GM10266 (cell line): ENCODE results near the gene GIT2.

Experiments
- DNase-seq: peaks from one replicate; pipeline ENCODE4 v3.0.0; 2012; ENCODE audit errors: extremely low spot score
- TF ChIP-seq, protein P1 (sequence below): IDR thresholded peaks from 2 replicates; pipeline ENCODE4 v1.5.1; 2012; ENCODE audit warnings: mild to moderate bottlenecking, low read depth; ENCODE audit not compliant: control insufficient read depth, insufficient read depth; ENCODE audit errors: missing control alignments

The GIT2 gene

GRCh38 chr12:110002676-110003515, 6.7 kb upstream of the GIT2 start:
- no peak for DNase-seq
- TF ChIP-seq, protein P1, sequence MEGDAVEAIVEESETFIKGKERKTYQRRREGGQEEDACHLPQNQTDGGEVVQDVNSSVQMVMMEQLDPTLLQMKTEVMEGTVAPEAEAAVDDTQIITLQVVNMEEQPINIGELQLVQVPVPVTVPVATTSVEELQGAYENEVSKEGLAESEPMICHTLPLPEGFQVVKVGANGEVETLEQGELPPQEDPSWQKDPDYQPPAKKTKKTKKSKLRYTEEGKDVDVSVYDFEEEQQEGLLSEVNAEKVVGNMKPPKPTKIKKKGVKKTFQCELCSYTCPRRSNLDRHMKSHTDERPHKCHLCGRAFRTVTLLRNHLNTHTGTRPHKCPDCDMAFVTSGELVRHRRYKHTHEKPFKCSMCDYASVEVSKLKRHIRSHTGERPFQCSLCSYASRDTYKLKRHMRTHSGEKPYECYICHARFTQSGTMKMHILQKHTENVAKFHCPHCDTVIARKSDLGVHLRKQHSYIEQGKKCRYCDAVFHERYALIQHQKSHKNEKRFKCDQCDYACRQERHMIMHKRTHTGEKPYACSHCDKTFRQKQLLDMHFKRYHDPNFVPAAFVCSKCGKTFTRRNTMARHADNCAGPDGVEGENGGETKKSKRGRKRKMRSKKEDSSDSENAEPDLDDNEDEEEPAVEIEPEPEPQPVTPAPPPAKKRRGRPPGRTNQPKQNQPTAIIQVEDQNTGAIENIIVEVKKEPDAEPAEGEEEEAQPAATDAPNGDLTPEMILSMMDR: no peak

GRCh38 chr12:110001596-110001995, 5.4 kb upstream of the GIT2 start:
- TF ChIP-seq, protein P1: no peak
- DNase-seq: no peak

DNA sequence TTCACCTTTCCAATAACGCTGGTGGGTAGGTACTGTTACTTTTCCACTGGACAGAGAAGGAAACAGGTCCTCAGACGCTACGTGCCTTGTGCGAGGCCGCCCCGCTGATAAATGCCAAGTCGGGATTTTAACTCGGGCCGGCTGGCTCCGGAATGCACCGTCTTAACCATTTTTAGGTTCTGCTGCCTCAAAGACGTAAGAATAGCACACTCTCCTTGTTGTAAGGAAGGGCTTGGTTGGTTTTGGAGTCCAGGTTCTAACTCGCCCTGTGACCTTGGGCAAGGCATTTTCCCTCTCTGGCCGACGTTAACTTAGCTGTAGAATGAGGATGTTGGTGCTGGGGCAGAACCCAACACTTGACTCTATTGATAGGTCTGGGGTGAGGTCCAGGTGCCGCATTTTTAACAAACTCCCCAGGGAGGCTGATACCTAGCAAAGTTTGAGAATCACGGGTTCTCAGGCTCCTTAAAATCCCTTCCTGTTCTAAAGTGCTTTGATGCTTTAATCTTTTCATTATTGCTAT, 3.9 kb upstream of the GIT2 start:
- no peak for DNase-seq

GRCh38 chr12:109999649-109999971, 3.4 kb upstream of the GIT2 start:
- DNase-seq: no peak
- TF ChIP-seq, protein P1: no peak

More for the DNA sequence above, 3.9 kb upstream of the GIT2 start:
- TF ChIP-seq, protein P1: no peak

DNA sequence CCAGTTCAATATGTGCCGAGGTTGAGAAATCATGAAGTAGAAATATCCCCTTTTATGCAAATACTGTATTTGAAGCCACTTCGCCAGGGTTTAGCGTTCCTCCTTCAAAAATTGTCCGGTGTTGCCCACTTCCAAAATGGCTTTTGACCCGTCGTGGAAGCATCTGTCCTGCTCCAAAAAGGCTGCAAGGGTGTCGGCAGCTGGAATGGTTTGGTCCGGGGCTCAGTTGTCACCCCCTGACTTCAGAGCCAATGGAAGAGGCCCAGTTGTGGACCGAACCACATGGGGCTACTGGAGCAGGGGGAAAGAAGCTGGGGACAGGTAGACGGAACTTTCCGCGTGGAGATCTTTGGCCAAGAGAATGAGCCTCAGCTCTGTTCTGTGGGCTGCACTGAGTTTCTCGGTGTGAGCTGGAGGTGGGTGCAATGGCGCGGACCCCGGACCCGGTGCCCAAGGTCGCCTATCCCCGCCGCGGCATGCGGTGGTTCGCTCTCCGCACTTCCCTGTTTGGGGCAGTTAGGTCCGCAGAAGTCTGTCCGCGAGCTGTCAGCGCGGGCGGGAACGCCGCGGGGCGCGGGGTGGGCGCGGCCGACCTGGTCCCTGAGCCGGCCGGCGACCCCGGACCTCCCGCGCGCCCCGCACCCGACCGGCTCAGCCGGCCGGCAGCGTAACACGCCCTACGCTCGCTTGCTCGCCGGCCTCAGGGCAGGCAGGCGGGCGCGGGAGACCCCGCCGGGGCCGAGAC, 2.9 kb upstream of the GIT2 start, which contains the start of gene ANKRD13A:
ANKRD13A (plus strand) TSS at position 527 of the 745 bp plus-strand sequence. CDS start 259 bp downstream, outside the sequence.
- TF ChIP-seq, protein P1: no peak
- peak; percentile 92 for DNase-seq

DNA sequence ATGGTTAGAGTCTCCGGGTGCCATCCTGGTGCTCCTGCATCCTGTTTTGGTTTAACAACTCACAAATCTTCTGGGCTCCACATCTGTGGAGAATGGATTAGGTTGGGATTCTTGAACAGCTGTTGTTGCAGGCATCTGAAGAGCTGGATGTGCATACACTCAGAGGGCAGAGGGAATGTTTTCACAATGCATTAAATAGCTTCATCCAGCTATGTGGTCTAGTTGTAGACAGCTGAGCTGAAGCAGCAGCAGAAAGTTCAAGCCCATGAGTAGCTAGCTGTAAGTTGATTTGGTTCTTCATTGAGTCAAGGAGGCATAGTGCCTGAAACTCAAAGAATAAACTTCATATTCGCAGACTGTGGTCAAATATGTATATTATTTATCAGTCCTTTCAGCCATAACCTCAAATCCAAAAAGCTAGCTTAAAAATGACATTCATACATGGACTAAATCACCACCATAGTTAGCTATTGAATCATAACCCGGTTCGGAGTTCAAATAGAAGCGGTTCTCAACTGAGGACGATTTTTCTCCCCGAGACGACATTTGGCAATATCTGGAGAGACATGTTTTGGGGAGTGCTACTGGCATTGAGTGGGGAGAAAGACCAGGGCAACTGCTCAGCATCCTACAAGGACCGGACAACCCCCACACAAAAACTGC, 2.2 kb upstream of the GIT2 start:
- TF ChIP-seq, protein P1: no peak
- no peak for DNase-seq
